SK-N-SH (cell line): Measurements from ENCODE around the gene CAMTA2.
"Not testable (repeated sequence)": the region's sequence is repeated elsewhere in the genome, so short reads cannot be mapped to it uniquely, and the experiment has no call there.

ENCODE experiments used
- CTCF ChIP-seq: fragments of 200-600 bp; sonication (generic); IDR thresholded peaks from 2 replicates; pipeline ENCODE4 v1.6.1; 2017; ENCODE audit warnings: antibody characterized with exemption, mild to moderate bottlenecking, moderate library complexity
- TEAD4 ChIP-seq: IDR thresholded peaks from 2 replicates; pipeline ENCODE4 v1.4.0; 2012; ENCODE audit warnings: mild to moderate bottlenecking, borderline replicate concordance; ENCODE audit not compliant: insufficient read depth

DNA sequence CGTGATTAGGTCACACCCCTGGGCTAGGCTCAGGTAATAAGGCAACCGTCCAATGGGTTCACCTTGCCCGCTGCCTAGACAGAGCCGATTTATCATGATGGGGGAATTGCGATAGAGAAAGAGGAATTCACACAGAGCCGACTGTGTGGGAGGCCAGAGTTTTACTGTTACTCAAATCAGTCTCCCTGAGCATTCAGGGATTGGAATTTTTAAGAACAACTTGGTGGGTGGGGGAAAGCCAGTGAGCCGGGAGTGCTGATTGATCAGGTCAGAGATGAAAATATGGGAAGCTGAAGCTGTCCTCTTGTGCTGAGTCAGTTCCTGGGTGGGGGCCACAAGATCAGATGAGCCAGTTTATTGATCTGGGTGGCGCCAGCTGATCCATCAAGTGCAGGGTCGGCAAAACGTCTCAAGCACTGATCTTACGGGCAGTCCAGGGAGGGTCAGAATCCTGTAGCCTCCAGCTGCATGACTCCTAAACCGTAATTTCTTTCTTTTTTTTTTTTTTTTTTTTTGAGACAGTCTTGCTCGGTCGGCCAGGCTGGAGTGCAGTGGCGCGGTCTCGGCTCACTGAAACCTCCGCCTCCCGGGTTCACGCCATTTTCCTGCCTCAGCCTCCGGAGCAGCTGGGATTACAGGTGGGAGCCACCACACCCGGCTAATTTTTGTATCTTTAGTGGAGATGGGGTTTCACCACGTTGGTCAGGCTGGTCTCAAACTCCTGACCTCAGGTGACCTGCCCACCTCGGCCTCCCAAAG, 60.7 kb downstream of the CAMTA2 start:
- TF ChIP-seq TEAD4, CTCF: not testable (repeated sequence)
